GM21576 (cell line): ENCODE measurements around the gene PNLIPRP1.

Experiments
- ATAC-seq: cut with Tn5 transposase; IDR thresholded peaks from one replicate; pipeline ENCODE4 v1.9.1; 2021; ENCODE audit warnings: mild to moderate bottlenecking, moderate library complexity; ENCODE audit not compliant: unreplicated experiment

PNLIPRP1 gene

DNA sequence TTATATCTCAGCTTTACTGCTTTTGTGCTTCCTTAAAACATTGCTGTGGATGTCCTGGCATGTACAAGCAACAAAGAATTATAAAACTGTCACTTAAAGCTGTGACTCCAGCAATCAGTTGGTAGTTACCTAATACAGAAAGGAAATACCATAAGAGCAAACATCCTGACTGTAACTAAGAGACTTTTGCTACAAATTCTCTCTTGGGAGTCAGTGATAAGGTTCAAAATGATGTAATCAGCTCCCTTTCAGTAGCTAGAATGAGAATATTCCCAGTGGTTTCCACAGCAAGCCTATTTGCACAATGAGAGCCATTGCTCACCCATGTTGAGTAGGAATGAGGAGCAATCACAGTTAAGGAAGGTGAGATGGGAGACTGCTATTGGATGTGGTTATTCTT lies 7.6 kb downstream of the PNLIPRP1 start:
- no peak for ATAC-seq

DNA sequence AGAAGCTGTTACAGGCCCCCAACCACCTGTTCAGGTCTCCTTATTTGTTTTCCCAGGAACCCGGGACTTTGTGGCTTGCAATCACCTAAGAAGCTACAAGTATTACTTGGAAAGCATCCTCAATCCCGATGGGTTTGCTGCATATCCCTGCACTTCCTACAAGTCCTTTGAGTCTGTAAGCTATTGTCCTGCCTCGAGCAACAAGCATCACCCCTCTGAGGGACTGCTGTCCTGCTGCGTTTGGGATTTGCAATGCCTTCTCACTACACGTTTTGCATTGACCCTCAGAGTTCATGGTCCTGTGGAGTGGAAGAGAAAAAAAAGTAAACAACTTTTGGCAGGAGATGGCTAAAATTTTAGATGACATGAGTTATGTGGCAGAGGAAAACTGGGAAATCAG lies 9.2 kb downstream of the PNLIPRP1 start:
- no peak for ATAC-seq

GRCh38 chr10:116602648-116603400 lies 12.1 kb downstream of the PNLIPRP1 start:
- no peak for ATAC-seq

GRCh38 chr10:116606061-116606483 lies 15.3 kb downstream of the PNLIPRP1 start:
- no peak for ATAC-seq

- ATAC-seq: no peak
Measured at GRCh38 chr10:116607336-116607735, 16.6 kb downstream of the PNLIPRP1 start.

DNA sequence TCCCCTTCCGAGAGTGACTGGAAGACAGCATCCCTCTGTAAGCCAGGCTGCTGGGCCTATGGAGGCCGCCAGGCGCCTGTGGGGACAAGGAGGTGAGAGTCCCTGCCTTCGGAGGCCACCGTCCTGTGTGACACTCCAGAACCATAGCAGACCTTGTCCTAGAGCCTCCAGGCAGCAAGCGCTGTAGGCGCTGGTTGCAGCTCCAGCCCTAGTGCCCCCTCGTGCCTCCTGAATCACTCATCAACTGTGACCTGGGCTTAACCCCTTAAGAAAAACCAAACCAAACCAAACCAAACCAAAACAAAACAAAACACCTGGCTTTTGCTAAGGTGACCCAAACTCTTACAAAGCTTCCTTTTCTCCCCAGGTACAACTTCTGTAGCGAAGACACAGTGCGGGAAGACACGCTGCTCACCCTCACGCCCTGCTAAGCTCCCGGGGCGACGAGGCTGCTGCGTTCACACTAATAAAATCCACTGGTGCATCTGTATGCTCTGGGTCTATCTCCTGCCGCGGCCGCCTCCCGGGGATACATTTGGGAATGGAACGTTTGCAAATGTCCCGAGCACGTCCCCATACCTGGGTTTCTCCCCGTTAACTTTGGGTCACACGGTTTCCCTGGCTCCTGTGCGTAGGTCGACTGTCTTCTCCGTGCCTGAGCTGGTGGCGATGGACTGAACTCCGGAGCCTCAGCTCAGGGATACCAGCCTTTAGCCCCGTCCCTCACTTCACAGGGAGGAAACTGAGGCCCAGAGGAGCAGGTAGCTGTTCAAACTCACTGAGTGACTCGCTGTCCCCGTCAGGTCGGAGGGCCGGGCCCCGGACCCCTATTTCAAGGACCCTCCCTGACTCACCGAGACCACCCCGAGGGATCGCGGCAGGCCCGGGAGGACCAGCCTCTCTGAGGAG lies 18.2 kb downstream of the PNLIPRP1 start:
- ATAC-seq: no peak

DNA sequence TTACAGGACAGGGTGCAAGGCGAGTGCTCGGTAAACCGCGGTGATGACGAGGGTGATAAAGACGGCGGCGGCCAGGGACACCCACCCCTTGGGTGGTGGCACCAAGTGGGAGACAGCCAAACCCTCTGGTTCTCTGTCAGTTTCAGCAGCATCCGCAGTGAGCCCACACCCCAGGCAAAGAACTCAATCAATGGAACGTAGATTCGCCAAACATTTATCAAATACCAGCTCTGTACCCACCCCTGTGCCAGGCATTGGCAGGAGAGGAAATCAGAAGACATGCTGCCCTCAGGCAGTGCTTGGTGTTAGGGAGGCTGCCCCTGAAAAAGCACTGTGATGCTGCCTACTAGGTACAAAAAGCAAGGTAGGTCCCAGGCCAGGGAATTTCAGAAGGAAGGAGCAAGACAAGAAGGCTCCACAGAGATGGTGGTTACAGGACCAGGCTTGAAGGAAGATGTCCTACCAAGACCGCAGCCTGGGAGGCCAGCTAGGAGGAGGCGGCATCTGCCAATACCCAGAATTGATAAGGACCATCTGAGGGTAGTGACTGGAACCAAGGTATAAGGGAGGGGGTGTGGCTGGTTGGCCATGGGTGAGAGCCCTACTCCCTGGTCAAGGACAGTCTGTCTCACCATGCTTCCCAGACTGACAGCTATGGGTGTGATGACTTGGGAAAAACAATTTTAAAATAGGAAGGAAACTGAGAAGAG lies 19.8 kb downstream of the PNLIPRP1 start:
- no peak for ATAC-seq

- no peak for ATAC-seq
Measured at GRCh38 chr10:116611153-116611545, 20.4 kb downstream of the PNLIPRP1 start.

GRCh38 chr10:116612107-116612769 lies 21.5 kb downstream of the PNLIPRP1 start:
- ATAC-seq: no peak

- ATAC-seq: no peak
Measured at GRCh38 chr10:116613471-116613870, 22.7 kb downstream of the PNLIPRP1 start.

- ATAC-seq: no peak
Measured at GRCh38 chr10:116614796-116615195, 24.0 kb downstream of the PNLIPRP1 start.

GRCh38 chr10:116615199-116615776 lies 24.5 kb downstream of the PNLIPRP1 start:
- ATAC-seq: no peak

- no peak for ATAC-seq
Measured at GRCh38 chr10:116620423-116621400, 30.0 kb downstream of the PNLIPRP1 start, which contains the start of gene PNLIPRP2. TSS of gene PNLIPRP2 (plus strand) at chr10:116620953.

DNA sequence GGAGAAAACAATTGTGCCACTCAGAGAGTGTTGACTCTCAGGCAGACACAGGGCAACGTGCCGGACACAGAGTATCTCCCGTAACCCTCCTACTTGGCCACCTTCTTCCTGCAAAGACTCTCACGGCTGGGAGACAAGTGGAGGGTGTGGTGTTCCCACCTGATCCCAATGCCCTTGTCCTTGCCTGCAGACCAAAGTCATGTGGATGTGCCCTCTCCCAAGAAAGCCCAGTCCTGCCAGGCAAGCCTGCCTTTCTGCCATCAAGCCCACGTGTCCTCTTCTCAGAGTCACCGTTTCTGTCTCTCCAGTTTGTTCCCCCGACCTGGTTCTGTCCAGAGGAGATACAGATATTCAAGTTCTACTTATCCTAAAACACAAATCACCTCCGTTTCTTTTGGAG lies 30.7 kb downstream of the PNLIPRP1 start:
- ATAC-seq: no peak

DNA sequence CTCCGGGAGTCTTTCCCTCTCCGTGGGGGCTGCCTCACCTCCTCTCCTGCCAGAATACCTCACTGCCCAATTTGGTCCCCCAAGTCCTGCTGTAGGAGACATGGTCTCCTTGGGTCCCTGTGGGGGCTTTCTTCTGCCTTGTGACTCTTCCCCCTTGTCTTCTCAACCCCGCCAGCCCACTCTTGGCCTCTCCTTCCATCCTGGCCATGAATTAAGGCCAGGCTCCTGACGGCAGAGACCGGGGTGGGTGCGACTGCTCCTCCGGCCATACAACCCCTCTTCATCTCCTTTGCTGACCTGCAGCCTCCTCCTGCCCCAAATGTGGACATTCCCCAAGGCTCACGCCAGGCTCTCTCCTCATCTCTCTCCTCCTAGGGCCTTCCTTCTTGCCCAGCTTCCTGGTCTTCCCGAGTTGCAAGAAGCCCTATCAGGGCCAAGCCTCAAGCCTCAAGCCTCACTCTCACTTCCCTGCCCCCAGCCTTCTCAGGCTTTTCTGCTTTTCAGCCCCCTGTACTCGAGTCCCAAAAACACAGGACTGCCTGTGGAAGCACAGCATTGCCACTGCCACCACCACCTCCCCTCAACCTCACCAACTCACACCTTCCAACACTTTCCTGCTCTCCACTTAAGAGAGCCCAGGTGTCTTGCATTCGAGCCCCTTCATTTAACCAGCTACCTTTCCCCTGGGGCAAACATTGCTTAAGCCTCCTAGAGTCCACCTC lies 31.3 kb downstream of the PNLIPRP1 start:
- ATAC-seq: no peak

DNA sequence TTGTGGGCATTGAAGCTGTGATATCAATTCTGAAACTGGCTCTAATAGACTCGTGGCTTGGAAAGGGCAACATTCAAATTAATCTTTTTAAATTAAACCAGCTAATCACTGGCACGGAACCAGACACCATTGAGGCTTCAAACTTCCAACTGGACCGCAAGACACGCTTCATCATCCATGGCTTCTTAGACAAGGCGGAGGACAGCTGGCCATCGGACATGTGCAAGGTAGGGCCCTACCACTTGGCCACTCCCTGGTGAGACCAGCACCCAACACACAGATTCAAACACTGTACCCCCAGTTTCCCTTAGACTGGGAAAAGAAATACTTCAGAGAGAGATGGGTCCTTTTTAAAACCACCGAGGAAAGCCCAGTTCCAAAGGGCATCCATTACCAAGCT lies 35.1 kb downstream of the PNLIPRP1 start:
- ATAC-seq: no peak

DNA sequence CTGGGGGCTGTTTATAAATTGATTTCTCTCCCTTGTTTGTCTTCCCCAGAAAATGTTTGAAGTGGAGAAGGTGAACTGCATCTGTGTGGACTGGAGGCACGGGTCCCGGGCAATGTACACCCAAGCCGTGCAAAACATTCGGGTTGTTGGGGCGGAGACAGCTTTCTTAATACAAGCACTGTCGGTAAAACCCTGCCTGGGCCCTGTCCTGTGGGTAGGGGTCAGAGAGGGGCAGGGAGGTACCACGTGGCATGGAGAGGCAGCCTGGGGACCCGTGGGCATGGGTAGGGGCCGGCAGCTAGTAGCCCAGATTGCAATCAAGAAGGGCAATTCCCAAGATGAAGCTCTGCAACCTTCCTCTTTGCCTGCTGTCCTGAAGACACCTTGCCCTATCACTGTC lies 36.1 kb downstream of the PNLIPRP1 start:
- no peak for ATAC-seq

DNA sequence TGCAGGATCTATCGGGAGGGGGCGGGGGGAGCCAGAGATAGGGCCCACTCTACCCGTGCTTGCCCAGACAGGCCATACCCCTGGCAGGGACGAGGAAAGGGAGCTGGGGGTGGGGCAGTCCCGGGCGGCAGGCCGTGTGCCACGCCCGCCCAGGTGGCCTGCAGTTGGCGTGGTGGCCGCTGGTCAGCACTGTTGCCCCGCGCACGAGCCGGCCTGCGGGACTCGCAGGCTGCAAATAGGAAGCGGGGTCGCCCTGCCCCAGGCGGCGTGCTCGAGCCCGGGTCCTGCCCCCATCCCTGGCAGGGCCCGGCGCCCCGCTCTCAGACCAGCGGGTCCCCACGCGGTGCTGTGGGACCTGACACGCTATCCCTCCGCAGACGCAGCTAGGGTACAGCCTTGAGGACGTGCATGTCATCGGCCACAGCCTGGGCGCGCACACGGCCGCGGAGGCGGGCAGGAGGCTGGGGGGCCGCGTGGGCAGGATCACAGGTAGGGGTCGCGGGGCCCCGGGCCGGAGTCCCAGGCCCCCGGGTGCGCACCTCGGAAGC lies 36.7 kb downstream of the PNLIPRP1 start:
- ATAC-seq: no peak
